Activated CD4-positive, alpha-beta T cell treated with anti-CD3 and anti-CD28 coated beads for 36 hours (primary cell): Measurements from ENCODE around the gene FGF8. TPM values are rescaled to one million over a fixed set of nuclear protein-coding genes. Genes with fewer than 3 reads are reported as not detected.

ENCODE experiments used
- ATAC-seq: fragments of 200-7000 bp; cut with Tn5 transposase; one replicate; pipeline ENCODE4 v1.10.0; 2021; ENCODE audit warnings: mild to moderate bottlenecking, moderate library complexity
- CTCF ChIA-PET: fragments of 350-600 bp; sonication (Branson Sonifier 250); formaldehyde crosslinking; loops from one replicate; lab custom pipeline; 2021; ENCODE audit warnings: antibody characterized with exemption; lab: Charles Lee
- POLR2A ChIA-PET: fragments of 350-600 bp; sonication (Branson Sonifier 250); formaldehyde crosslinking; loops from one replicate; lab custom pipeline; 2021; ENCODE audit warnings: antibody characterized with exemption, inconsistent platforms; lab: Charles Lee
- DNase-seq: peaks from one replicate; pipeline ENCODE4 v3.0.0-alpha.2; 2020
- H3K27ac Mint-ChIP-seq: one replicate; pipeline ENCODE4 v1.8.0; 2021; ENCODE audit warnings: mixed read lengths
- H3K27me3 Mint-ChIP-seq: one replicate; pipeline ENCODE4 v1.8.0; 2021; ENCODE audit warnings: mixed read lengths
- H3K36me3 Mint-ChIP-seq: one replicate; pipeline ENCODE4 v1.8.0; 2021; ENCODE audit warnings: low read depth, mixed read lengths
- H3K4me1 Mint-ChIP-seq: one replicate; pipeline ENCODE4 v1.8.0; 2021; ENCODE audit warnings: mixed read lengths
- H3K4me3 Mint-ChIP-seq: one replicate; pipeline ENCODE4 v1.8.0; 2021; ENCODE audit warnings: mild to moderate bottlenecking, moderate library complexity, mixed read lengths
- H3K9me3 Mint-ChIP-seq: one replicate; pipeline ENCODE4 v1.8.0; 2021; ENCODE audit warnings: low read depth, mixed read lengths
- intact Hi-C, 2 experiments: fragments of 100-400 bp; cut with DNase I in 1 of 2; cut with micrococcal nuclease in 1 of 2; formaldehyde crosslinking; loops; one replicate each; pipeline versions ENCODE4 v1.14.2 to v1.15.1; 2022 to 2024; cut with DNase I, micrococcal nuclease
- total RNA-seq, 2 experiments: library from RNA; stranded (reverse); gene quantifications; one replicate each; pipeline ENCODE4 v1.2.3, GENCODE V29; 2021

Gene FGF8
- total RNA-seq, 2 experiments from 2014 or later: 0.32 TPM; not detected in 1

DNA sequence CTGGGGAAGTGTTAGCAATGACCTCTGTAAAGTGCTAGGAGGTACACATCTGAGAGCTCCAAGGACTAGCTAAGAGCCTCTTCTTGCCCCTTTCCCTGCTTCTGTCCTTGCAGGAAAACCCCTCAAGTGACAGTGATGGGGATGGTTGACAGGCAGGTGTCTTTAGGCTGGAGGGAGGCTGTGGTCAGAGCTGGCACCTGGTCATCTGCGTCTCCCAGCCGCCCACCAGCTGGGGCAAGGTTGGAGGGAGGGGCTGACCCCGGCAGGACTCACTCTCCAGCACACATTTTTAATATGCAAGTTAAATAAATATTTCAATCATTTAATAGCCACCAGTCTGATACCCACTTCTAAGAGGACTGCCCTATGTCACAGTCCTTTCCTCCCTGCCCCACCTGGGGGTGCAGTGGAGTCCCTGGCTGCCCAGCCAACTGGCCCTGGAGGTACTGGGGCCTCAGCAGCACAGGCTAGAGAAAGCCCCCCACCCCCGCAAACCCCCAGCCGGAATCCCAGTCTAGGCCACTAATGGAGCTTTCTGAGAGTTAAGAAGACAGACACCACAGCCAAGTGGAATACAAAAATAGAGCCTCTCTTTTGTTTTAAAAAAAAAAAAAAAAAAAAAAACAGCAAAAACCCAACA lies 6.3 kb downstream of the FGF8 start:
- DNase-seq (no peak), ATAC-seq (no peak)
- H3K4me3 Mint-ChIP-seq: no peak overlapping the region
- intact Hi-C loops: loop anchor here in 1 of 2 experiments (5.0 kb wide), 1 partner anchor 47 kb away; no protein-coding TSS in a partner anchor
- no peaks in the 10 kb centered on the region for H3K36me3 Mint-ChIP-seq
- POLR2A ChIA-PET: no interaction called here
- no peak overlapping the region for H3K27ac Mint-ChIP-seq
- peaks cover 5% of the 10 kb centered on the region for H3K4me1 Mint-ChIP-seq
- peaks cover 47% of the 10 kb centered on the region for H3K27me3 Mint-ChIP-seq
- no peaks in the 10 kb centered on the region for H3K9me3 Mint-ChIP-seq
- CTCF ChIA-PET: interaction anchor here (1.8 to 2.2 kb wide), 2 partner anchors 12 to 167 kb away, joined by 8 to 10 read pairs; no protein-coding TSS in a partner anchor

DNA sequence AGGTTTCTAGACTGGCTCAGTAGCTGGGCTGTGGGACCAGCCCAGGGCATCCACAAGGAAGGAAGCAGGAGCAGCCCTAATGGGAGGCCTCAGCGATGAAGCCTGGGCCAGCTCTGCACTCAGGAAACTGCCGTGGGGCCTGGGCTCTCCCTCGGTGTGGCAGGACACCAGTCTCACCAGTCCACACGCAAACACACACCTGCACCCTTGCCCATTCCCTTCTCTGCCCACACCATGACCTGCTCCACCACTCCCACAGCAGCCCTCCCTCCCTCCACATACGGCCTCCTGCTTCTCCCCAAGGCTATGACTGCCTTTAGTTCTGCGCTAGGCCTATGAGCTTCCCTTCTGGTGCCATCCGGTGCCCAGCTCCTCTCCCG lies 7.1 kb downstream of the FGF8 start:
- Mint-ChIP-seq H3K4me1 (peaks cover 3% of the 10 kb centered on the region), H3K4me3 (no peak overlapping the region), H3K36me3 (no peaks in the 10 kb centered on the region), H3K27me3 (peaks cover 40% of the 10 kb centered on the region), H3K9me3 (no peaks in the 10 kb centered on the region), H3K27ac (no peak overlapping the region)
- ChIA-PET CTCF (interaction anchor here (0.6 to 2.2 kb wide), 3 partner anchors 13 to 646 kb away, joined by 3 to 10 read pairs (median 8); no protein-coding TSS in a partner anchor), POLR2A (no interaction called here)
- intact Hi-C loops: no loop called here
- ATAC-seq: no peak
- no peak for DNase-seq

- CTCF ChIA-PET: interaction anchor here (0.5 to 2.2 kb wide), 4 partner anchors 14 to 646 kb away, joined by 3 to 10 read pairs (median 6); no protein-coding TSS in a partner anchor
- H3K4me1 Mint-ChIP-seq: no peaks in the 10 kb centered on the region
Observed at GRCh38 chr10:101767966-101768790, 7.7 kb downstream of the FGF8 start.

GRCh38 chr10:101767600-101767945 lies 8.3 kb downstream of the FGF8 start:
- no peak overlapping the region for H3K27ac Mint-ChIP-seq
- no peaks in the 10 kb centered on the region for H3K36me3 Mint-ChIP-seq
- intact Hi-C loops: no loop called here
- peaks cover 28% of the 10 kb centered on the region for H3K27me3 Mint-ChIP-seq
- ChIA-PET POLR2A (no interaction called here), CTCF (no interaction called here)
- ATAC-seq: no peak
- no peaks in the 10 kb centered on the region for H3K4me1 Mint-ChIP-seq
- no peak overlapping the region for H3K4me3 Mint-ChIP-seq
- DNase-seq: no peak
- no peaks in the 10 kb centered on the region for H3K9me3 Mint-ChIP-seq

More at GRCh38 chr10:101767966-101768790, 7.7 kb downstream of the FGF8 start:
- ATAC-seq (no peak), DNase-seq (no peak)
- intact Hi-C loops: no loop called here
- POLR2A ChIA-PET: no interaction called here
- Mint-ChIP-seq H3K4me3 (no peak overlapping the region), H3K9me3 (no peaks in the 10 kb centered on the region), H3K27me3 (peaks cover 34% of the 10 kb centered on the region), H3K27ac (no peak overlapping the region), H3K36me3 (no peaks in the 10 kb centered on the region)

DNA sequence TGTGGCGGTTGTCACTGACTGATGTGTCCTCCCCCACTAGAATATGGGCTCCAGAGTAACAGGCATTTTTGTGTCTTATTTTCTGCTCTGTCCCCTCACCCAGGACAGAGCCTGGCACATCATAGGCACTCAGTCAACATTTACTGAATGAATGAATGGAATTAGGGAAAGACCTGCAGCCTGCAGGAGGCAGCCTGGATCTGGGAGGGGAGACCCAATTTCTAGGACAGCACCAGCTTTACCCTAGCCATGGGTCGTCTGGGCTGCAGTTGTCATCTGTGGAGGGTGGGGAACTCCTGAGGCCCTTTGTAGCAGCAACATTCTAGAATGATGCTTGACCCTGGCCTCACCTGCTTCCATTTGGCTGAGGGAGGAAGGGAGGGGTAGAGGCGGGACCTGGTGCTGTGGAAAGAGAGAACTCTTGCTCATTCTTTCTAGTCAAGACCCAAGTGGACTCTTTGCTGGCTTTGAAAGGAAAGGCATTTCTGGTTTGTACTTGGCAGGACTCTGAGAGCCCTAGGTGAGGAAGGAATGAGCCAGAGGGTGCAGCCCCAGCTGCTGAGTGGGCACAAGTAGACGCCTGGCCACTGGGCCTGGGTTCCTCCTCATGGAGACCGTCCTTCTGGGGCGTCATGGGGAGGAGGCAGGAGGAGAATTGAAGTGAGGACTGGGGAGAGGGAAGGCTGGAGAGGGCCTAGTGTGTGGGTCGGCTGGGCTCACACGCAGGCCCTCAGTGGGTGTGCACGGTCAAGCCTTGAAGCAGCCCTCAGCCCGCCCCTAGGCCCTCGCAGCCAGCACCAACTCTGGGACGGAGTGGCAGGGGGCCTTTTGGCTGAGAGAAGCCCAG lies 8.9 kb downstream of the FGF8 start:
- ChIA-PET POLR2A (no interaction called here), CTCF (no interaction called here)
- H3K9me3 Mint-ChIP-seq: no peaks in the 10 kb centered on the region
- no peak for DNase-seq
- intact Hi-C loops: no loop called here
- H3K27me3 Mint-ChIP-seq: peaks cover 24% of the 10 kb centered on the region
- no peaks in the 10 kb centered on the region for H3K36me3 Mint-ChIP-seq
- no peak overlapping the region for H3K4me3 Mint-ChIP-seq
- H3K27ac Mint-ChIP-seq: no peak overlapping the region
- no peaks in the 10 kb centered on the region for H3K4me1 Mint-ChIP-seq
- ATAC-seq: no peak

DNA sequence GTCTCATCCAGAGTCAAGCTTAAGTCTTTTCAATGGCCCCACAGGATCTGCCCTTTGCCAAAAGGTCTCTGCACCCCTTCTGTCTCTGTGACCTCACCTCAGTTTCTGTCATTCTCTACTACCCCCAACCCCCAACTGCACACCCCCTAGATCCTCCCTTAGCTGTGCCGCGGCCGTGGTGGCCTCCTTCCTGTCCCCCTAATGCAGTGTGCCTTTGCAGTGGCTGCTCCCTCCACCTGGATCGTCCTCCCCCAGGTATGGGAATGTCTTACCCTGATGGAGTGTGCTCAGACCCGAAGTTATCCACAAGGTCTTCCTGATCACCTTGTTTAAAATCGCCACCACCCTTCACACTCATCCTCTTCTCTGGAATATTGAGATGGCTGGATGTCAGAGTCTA lies 9.6 kb downstream of the FGF8 start:
- Mint-ChIP-seq H3K27me3 (peaks cover 19% of the 10 kb centered on the region), H3K36me3 (no peaks in the 10 kb centered on the region), H3K9me3 (no peaks in the 10 kb centered on the region), H3K4me3 (no peak overlapping the region), H3K4me1 (no peaks in the 10 kb centered on the region), H3K27ac (no peak overlapping the region)
- DNase-seq (no peak), ATAC-seq (no peak)
- intact Hi-C loops: no loop called here
- ChIA-PET CTCF (no interaction called here), POLR2A (no interaction called here)

- H3K4me3 Mint-ChIP-seq: no peak overlapping the region
- DNase-seq (no peak), ATAC-seq (no peak)
- no peak overlapping the region for H3K27ac Mint-ChIP-seq
- H3K4me1 Mint-ChIP-seq: no peaks in the 10 kb centered on the region
- no peaks in the 10 kb centered on the region for H3K36me3 Mint-ChIP-seq
- intact Hi-C loops: no loop called here
- H3K9me3 Mint-ChIP-seq: no peaks in the 10 kb centered on the region
- ChIA-PET POLR2A (no interaction called here), CTCF (no interaction called here)
- H3K27me3 Mint-ChIP-seq: peaks cover 13% of the 10 kb centered on the region
Observed at GRCh38 chr10:101763141-101763846, 12.6 kb downstream of the FGF8 start.

GRCh38 chr10:101762736-101763135 lies 13.2 kb downstream of the FGF8 start:
- H3K9me3 Mint-ChIP-seq: no peaks in the 10 kb centered on the region
- no peak overlapping the region for H3K27ac Mint-ChIP-seq
- intact Hi-C loops: no loop called here
- peaks cover 13% of the 10 kb centered on the region for H3K27me3 Mint-ChIP-seq
- POLR2A ChIA-PET: no interaction called here
- DNase-seq: no peak
- no peak overlapping the region for H3K4me3 Mint-ChIP-seq
- no peak for ATAC-seq
- H3K4me1 Mint-ChIP-seq: no peaks in the 10 kb centered on the region
- CTCF ChIA-PET: no interaction called here
- H3K36me3 Mint-ChIP-seq: no peaks in the 10 kb centered on the region

- intact Hi-C loops: no loop called here
- Mint-ChIP-seq H3K4me3 (no peak overlapping the region), H3K36me3 (no peaks in the 10 kb centered on the region), H3K27me3 (peaks cover 8% of the 10 kb centered on the region), H3K4me1 (no peaks in the 10 kb centered on the region), H3K9me3 (no peaks in the 10 kb centered on the region), H3K27ac (no peak overlapping the region)
- no peak for ATAC-seq
- CTCF ChIA-PET: no interaction called here
- no peak for DNase-seq
- POLR2A ChIA-PET: no interaction called here
Observed at GRCh38 chr10:101761226-101761625, 14.7 kb downstream of the FGF8 start.

- Mint-ChIP-seq H3K4me3 (no peak overlapping the region), H3K4me1 (no peaks in the 10 kb centered on the region), H3K27me3 (peaks cover 3% of the 10 kb centered on the region), H3K9me3 (no peaks in the 10 kb centered on the region), H3K36me3 (no peaks in the 10 kb centered on the region), H3K27ac (no peak overlapping the region)
- ChIA-PET POLR2A (interaction anchor here (0.6 kb wide), 1 partner anchor 400 kb away, joined by 3 read pairs; no protein-coding TSS in a partner anchor), CTCF (interaction anchor here (0.6 to 0.7 kb wide), 3 partner anchors 58 to 468 kb away, joined by 3 read pairs; no protein-coding TSS in a partner anchor)
- intact Hi-C loops: no loop called here
- DNase-seq (no peak), ATAC-seq (no peak)
Observed at GRCh38 chr10:101760510-101760909, 15.4 kb downstream of the FGF8 start.
